Endodermal cell (in vitro differentiated cells): ENCODE results near the gene DHTKD1. TPM values are rescaled to one million over a fixed set of nuclear protein-coding genes. Genes with fewer than 3 reads are reported as not detected.

Source experiments
- DNase-seq: peaks from one replicate; pipeline ENCODE4 v3.0.0-alpha.2; 2017
- H3K27ac ChIP-seq: 2 replicates; pipeline ENCODE4 v1.5.1; 2013; ENCODE audit warnings: mild to moderate bottlenecking, low read depth, low read length, moderate library complexity
- H3K27me3 ChIP-seq: 2 replicates; pipeline ENCODE4 v1.6.1; 2013; ENCODE audit warnings: mild to moderate bottlenecking, low read length, moderate library complexity; ENCODE audit not compliant: insufficient read depth, control insufficient read depth, poor library complexity, severe bottlenecking
- H3K36me3 ChIP-seq: 2 replicates; pipeline ENCODE4 v1.7.0; 2013; ENCODE audit warnings: mild to moderate bottlenecking, low read length, moderate library complexity; ENCODE audit not compliant: control insufficient read depth, insufficient read depth
- H3K4me1 ChIP-seq: one replicate; pipeline ENCODE4 v1.7.0; 2013; ENCODE audit warnings: low read length; ENCODE audit not compliant: control insufficient read depth, insufficient read depth
- H3K4me3 ChIP-seq: 2 replicates; pipeline ENCODE4 v1.5.1; 2013; ENCODE audit warnings: mild to moderate bottlenecking, low read length, moderate library complexity
- H3K9ac ChIP-seq: 2 replicates; pipeline ENCODE4 v1.6.1; 2013; ENCODE audit warnings: mild to moderate bottlenecking, low read length, moderate library complexity; ENCODE audit not compliant: poor library complexity, severe bottlenecking; ENCODE audit errors: extremely low read depth
- H3K9me3 ChIP-seq: 2 replicates; pipeline ENCODE4 v1.6.1; 2013; ENCODE audit warnings: mild to moderate bottlenecking, low read length, moderate library complexity; ENCODE audit not compliant: control insufficient read depth
- H3K27ac Mint-ChIP-seq: 2 replicates; pipeline ENCODE4 v1.8.0; 2020; ENCODE audit warnings: mixed read lengths
- H3K27me3 Mint-ChIP-seq: 2 replicates; pipeline ENCODE4 v1.8.0; 2021; ENCODE audit warnings: mild to moderate bottlenecking, mixed read lengths; ENCODE audit not compliant: insufficient read depth
- H3K36me3 Mint-ChIP-seq: 2 replicates; pipeline ENCODE4 v1.8.0; 2020; ENCODE audit warnings: low read depth, mixed read lengths
- H3K4me1 Mint-ChIP-seq: 2 replicates; pipeline ENCODE4 v1.8.0; 2020; ENCODE audit warnings: mixed read lengths
- H3K4me3 Mint-ChIP-seq: 2 replicates; pipeline ENCODE4 v1.8.0; 2020; ENCODE audit warnings: mild to moderate bottlenecking, moderate library complexity, mixed read lengths
- H3K9me3 Mint-ChIP-seq: 2 replicates; pipeline ENCODE4 v1.8.0; 2020; ENCODE audit warnings: mild to moderate bottlenecking, mixed read lengths
- CTCF ChIP-seq: fragments of 200-600 bp; sonication (generic); conservative IDR thresholded peaks from 2 replicates; pipeline ENCODE4 v1.5.0; 2021; ENCODE audit warnings: antibody characterized with exemption, mild to moderate bottlenecking
- WGBS, 2 experiments: methylation state at CpG; one replicate each; pipeline versions ENCODE4 v1.1.5 to v1.1.7; 2013; ENCODE audit warnings: missing lambda C conversion rate in 2 of 2, mixed read lengths in 1 of 2; ENCODE audit not compliant: insufficient coverage in 1 of 2, insufficient read length in 1 of 2; 5-methylcytosine and 5-hydroxymethylcytosine counted together
- total RNA-seq, 2 donors: library from RNA; stranded (reverse); fragmentation: NEBNext Ultra II Directional in 1 of 2; extraction: Animal tissue kit (Norgen Biotek cat#: 25700) in 1 of 2; gene quantifications; 2 replicates in 1 of 2; 3 replicates in 1 of 2; pipeline ENCODE4 v1.2.1, GENCODE V29; 2021

Gene DHTKD1
- total RNA-seq, 2 donors from 2014 or later = 56.9 to 61.5 TPM

GRCh38 chr10:12107781-12108180, 39.0 kb downstream of the DHTKD1 start:
- Mint-ChIP-seq H3K27ac (no peak overlapping the region), H3K36me3 (peaks cover 84% of the 10 kb centered on the region), H3K27me3 (no peaks in the 10 kb centered on the region), H3K4me1 (no peaks in the 10 kb centered on the region), H3K9me3 (no peaks in the 10 kb centered on the region), H3K4me3 (no peak overlapping the region)
- Histone ChIP-seq H3K27ac (no peak overlapping the region), H3K9ac (no peak overlapping the region), H3K4me1 (no peaks in the 10 kb centered on the region), H3K9me3 (no peaks in the 10 kb centered on the region), H3K27me3 (no peaks in the 10 kb centered on the region), H3K36me3 (peaks cover 70% of the 10 kb centered on the region), H3K4me3 (no peak overlapping the region)
- no peak for TF ChIP-seq CTCF
- DNase-seq = no peak
- WGBS, 2 experiments = 86 to 88% methylated on average over 11 to 14 of the region's 14 CpGs

DNA sequence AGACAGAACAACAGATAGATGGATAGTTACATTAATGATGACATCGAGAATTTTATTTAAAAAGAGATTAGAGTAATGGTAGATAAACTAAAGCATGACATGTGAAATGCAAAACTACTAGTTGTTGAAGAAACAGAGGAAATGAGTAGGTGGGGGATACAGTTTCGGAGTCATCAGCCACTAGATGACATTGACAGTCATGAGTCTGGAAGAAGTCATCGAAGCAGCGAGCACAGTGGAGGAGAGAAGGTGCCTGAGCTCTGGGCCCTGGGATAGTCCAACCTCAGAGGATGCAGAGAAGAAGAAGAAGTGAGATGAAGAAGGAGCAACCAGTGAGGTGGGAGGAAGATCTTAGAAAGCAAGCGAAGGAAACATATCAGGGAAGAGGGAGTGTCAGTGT, 40.5 kb downstream of the DHTKD1 start:
- Mint-ChIP-seq H3K4me1 (no peaks in the 10 kb centered on the region), H3K27ac (no peak overlapping the region), H3K9me3 (no peaks in the 10 kb centered on the region), H3K27me3 (no peaks in the 10 kb centered on the region), H3K4me3 (no peak overlapping the region), H3K36me3 (peaks cover 83% of the 10 kb centered on the region)
- WGBS, 2 experiments = 90 to 97% methylated on average over 5 of the region's 5 CpGs
- H3K27ac ChIP-seq = no peak overlapping the region
- no peak for DNase-seq
- TF ChIP-seq CTCF = no peak
- H3K27me3 ChIP-seq = no peaks in the 10 kb centered on the region
- no peaks in the 10 kb centered on the region for H3K4me1 ChIP-seq
- H3K9me3 ChIP-seq = no peaks in the 10 kb centered on the region
- no peak overlapping the region for H3K4me3 ChIP-seq
- H3K36me3 ChIP-seq = peaks cover 76% of the 10 kb centered on the region
- H3K9ac ChIP-seq = no peak overlapping the region

DNA sequence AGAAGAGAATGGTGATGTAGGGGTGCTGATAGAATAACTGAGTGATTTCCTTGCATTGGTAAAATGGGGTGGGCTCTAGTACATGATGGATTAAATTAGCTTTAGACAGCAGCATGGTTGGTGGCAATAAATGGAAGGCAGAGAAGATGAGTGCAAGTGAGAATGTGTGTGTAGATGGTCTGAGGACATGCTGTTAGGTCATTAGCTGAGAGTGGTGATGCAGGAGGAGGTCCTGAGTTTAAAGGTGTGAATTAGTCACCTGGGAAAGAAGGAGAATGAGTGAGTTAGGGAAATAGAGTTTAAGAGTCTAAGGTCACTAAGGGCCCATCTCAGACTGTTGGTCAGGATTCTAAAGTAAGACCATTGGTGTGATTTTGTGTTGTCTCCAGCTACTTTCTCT, 42.8 kb downstream of the DHTKD1 start:
- no peaks in the 10 kb centered on the region for H3K9me3 ChIP-seq
- Mint-ChIP-seq H3K27me3 (no peaks in the 10 kb centered on the region), H3K27ac (no peak overlapping the region), H3K4me3 (no peak overlapping the region), H3K4me1 (no peaks in the 10 kb centered on the region), H3K36me3 (peaks cover 77% of the 10 kb centered on the region), H3K9me3 (no peaks in the 10 kb centered on the region)
- no peaks in the 10 kb centered on the region for H3K27me3 ChIP-seq
- peaks cover 64% of the 10 kb centered on the region for H3K36me3 ChIP-seq
- no peak for TF ChIP-seq CTCF
- no peak overlapping the region for H3K4me3 ChIP-seq
- no peak overlapping the region for H3K27ac ChIP-seq
- no peak overlapping the region for H3K9ac ChIP-seq
- H3K4me1 ChIP-seq = no peaks in the 10 kb centered on the region
- no peak for DNase-seq
